K562 (cell line): ENCODE data around the gene ADRA2A. TPM values are rescaled to one million over a fixed set of nuclear protein-coding genes. Genes with fewer than 3 reads are reported as not detected.

ENCODE experiments used
- ATAC-seq: fragments of 200-7000 bp; cut with Tn5 transposase; 3 replicates; pipeline ENCODE4 v1.9.1; 2020; ENCODE audit warnings: moderate library complexity
- BruUV-seq: library from RNA; stranded (reverse); fragments of 400-500 nt; replicated peaks from 2 replicates; lab custom pipeline; 2021; lab: Mats Ljungman, UMichigan
- CTCF ChIA-PET: fragments of 300-600 bp; formaldehyde crosslinking; extraction: SDS; loops from one replicate; lab custom pipeline; 2021; ENCODE audit warnings: low intra/inter-chr PET ratio; lab: Yijun Ruan, JAX
- POLR2A ChIA-PET: fragments of 300-600, 350-650 bp; sonication (Branson Sonifier 250); formaldehyde crosslinking; extraction: SDS; loops from one replicate; lab custom pipeline; 2021; ENCODE audit warnings: antibody characterized with exemption, inconsistent platforms; lab: Yijun Ruan, JAX
- DNase-seq, 4 experiments: peaks; one replicate each; pipeline versions ENCODE4 v3.0.0 to v3.0.0-alpha.2; 2011 to 2018; ENCODE audit warnings: low spot score in 3 of 4, mixed read lengths in 3 of 4; ENCODE audit errors: extremely low read depth in 1 of 4
- FAIRE-seq: peaks from 2 replicates; lab custom pipeline; 2011; peaks lifted over from hg19 to GRCh38; lab: Jason Lieb, UNC
- H2AFZ ChIP-seq: 2 replicates; pipeline ENCODE4 v1.6.0; 2011; ENCODE audit warnings: low read depth, low read length, control low read depth, inconsistent platforms
- H3K27ac ChIP-seq: fragments of 200-600 bp; 3 replicates; pipeline ENCODE4 v1.8.0; 2011; ENCODE audit warnings: low read depth, mild to moderate bottlenecking, control low read depth, inconsistent platforms, low read length, moderate library complexity, mixed read lengths; ENCODE audit errors: extremely low read depth
- H3K27me3 ChIP-seq, 2 experiments: fragments of 300-600 bp in 1 of 2; 2 replicates in 1 of 2; 3 replicates in 1 of 2; pipeline versions ENCODE4 v1.6.0 to v1.8.0; 2011; ENCODE audit warnings: inconsistent platforms in 2 of 2, low read length in 2 of 2, mild to moderate bottlenecking in 1 of 2, mixed read lengths in 1 of 2, moderate library complexity in 1 of 2; ENCODE audit not compliant: control insufficient read depth in 2 of 2, insufficient read depth in 2 of 2
- H3K36me3 ChIP-seq: fragments of 300-600 bp; 3 replicates; pipeline ENCODE4 v1.8.0; 2011; ENCODE audit warnings: mild to moderate bottlenecking, low read length, inconsistent platforms; ENCODE audit not compliant: control insufficient read depth, insufficient read depth
- H3K4me1 ChIP-seq, 2 experiments: fragments of 200-600 bp in 1 of 2; replicated peaks in 1 of 2; 2 replicates in 1 of 2; 3 replicates in 1 of 2; pipeline versions ENCODE4 v1.5.1 to v1.8.0; 2011; ENCODE audit warnings: inconsistent platforms in 2 of 2, low read length in 2 of 2, mild to moderate bottlenecking in 1 of 2, mixed read lengths in 1 of 2, moderate library complexity in 1 of 2; ENCODE audit not compliant: control insufficient read depth in 2 of 2, insufficient read depth in 2 of 2
- H3K4me2 ChIP-seq: 2 replicates; pipeline ENCODE4 v1.6.1; 2011; ENCODE audit warnings: low read length, control low read depth, inconsistent platforms, mixed read lengths; ENCODE audit not compliant: insufficient read depth
- H3K4me3 ChIP-seq: fragments of 200-600 bp; sonication (generic), shearing (Covaris generic); 2 replicates; pipeline ENCODE4 v1.5.1; 2016; ENCODE audit warnings: control low read depth, inconsistent platforms
- H3K79me2 ChIP-seq: fragments of 200-600 bp; 3 replicates; pipeline ENCODE4 v1.8.0; 2011; ENCODE audit warnings: low read length, inconsistent platforms; ENCODE audit not compliant: control insufficient read depth, insufficient read depth
- H3K9ac ChIP-seq, 2 experiments: 2 replicates each; pipeline versions ENCODE4 v1.6.0 to v1.6.1; 2011; ENCODE audit warnings: low read depth in 2 of 2, low read length in 2 of 2, control low read depth in 1 of 2, inconsistent platforms in 1 of 2, mild to moderate bottlenecking in 1 of 2, mixed read lengths in 1 of 2; ENCODE audit not compliant: insufficient read depth in 1 of 2
- H3K9me1 ChIP-seq: one replicate; pipeline ENCODE4 v1.6.0; 2011; ENCODE audit warnings: inconsistent platforms, mild to moderate bottlenecking, low read length, moderate library complexity; ENCODE audit not compliant: control insufficient read depth, insufficient read depth
- H3K9me3 ChIP-seq: replicated peaks from 2 replicates; pipeline ENCODE4 v1.5.1; 2011; ENCODE audit warnings: low read depth, low read length, inconsistent platforms; ENCODE audit not compliant: control insufficient read depth, insufficient read depth
- H4K20me1 ChIP-seq: replicated peaks from 2 replicates; pipeline ENCODE4 v1.6.1; 2011; ENCODE audit warnings: low read length, inconsistent platforms, mixed read lengths; ENCODE audit not compliant: control insufficient read depth, insufficient read depth
- ARID3A ChIP-seq: IDR thresholded peaks from 2 replicates; pipeline ENCODE4 v1.6.1; 2012; ENCODE audit warnings: low read depth, low read length, improper control_type of control experiment, borderline replicate concordance
- CHD1 ChIP-seq: fragments of 200-600 bp; sonication (generic); IDR thresholded peaks from one replicate; pipeline ENCODE4 v1.6.1; 2012; ENCODE audit warnings: mild to moderate bottlenecking, moderate library complexity, low read length, inconsistent platforms
- DLX4 ChIP-seq: fragments of 250-450 bp; sonication (Bioruptor Pico); IDR thresholded peaks from 2 replicates; pipeline ENCODE4 v1.6.1; 2021; ENCODE audit warnings: mild to moderate bottlenecking
- GTF2A2 ChIP-seq: IDR thresholded peaks from 2 replicates; pipeline ENCODE4 v1.6.1; 2016; ENCODE audit warnings: mild to moderate bottlenecking, missing genetic modification characterization, missing compliant biosample characterization
- JUNB ChIP-seq: fragments of 450-650 bp; formaldehyde crosslinking; conservative IDR thresholded peaks from 2 replicates; pipeline ENCODE4 v1.4.0; 2020; ENCODE audit warnings: mild to moderate bottlenecking
- KDM5B ChIP-seq: fragments of 200-600 bp; sonication (generic); IDR thresholded peaks from 2 replicates; pipeline ENCODE4 v1.6.1; 2012; ENCODE audit warnings: low read depth, mild to moderate bottlenecking, moderate library complexity, low read length, control low read depth, inconsistent platforms; ENCODE audit not compliant: insufficient replicate concordance
- NR2C2 ChIP-seq, 2 experiments: fragments of 200-800 bp in 1 of 2; sonication (Bioruptor generic) in 1 of 2; sonication (generic) in 1 of 2; formaldehyde crosslinking in 1 of 2; IDR thresholded peaks; 2 replicates each; pipeline versions ENCODE4 v1.6.1 to v1.8.0; 2016 to 2022; ENCODE audit warnings: mild to moderate bottlenecking in 1 of 2, missing compliant biosample characterization in 1 of 2, missing genetic modification characterization in 1 of 2, missing genetic modification reagents in 1 of 2
- POLR3G ChIP-seq: IDR thresholded peaks from 2 replicates; pipeline ENCODE4 v1.6.1; 2011; ENCODE audit not compliant: insufficient read length, insufficient replicate concordance; ENCODE audit errors: extremely low read depth
- RFX1 ChIP-seq: fragments of 450-650 bp; IDR thresholded peaks from 2 replicates; pipeline ENCODE4 v1.6.1; 2016; ENCODE audit warnings: mild to moderate bottlenecking, moderate library complexity
- TFAM ChIP-seq: fragments of 250-450 bp; sonication (Bioruptor Pico); conservative IDR thresholded peaks from 2 replicates; pipeline ENCODE4 v1.5.0; 2021; ENCODE audit warnings: mild to moderate bottlenecking, moderate library complexity
- ZC3H8 ChIP-seq: fragments of 450-650 bp; IDR thresholded peaks from 2 replicates; pipeline ENCODE4 v1.6.1; 2017
- ZNF41 ChIP-seq: fragments of 250-450 bp; sonication (Bioruptor Pico); conservative IDR thresholded peaks from 2 replicates; pipeline ENCODE4 v1.4.0; 2020; ENCODE audit warnings: mild to moderate bottlenecking
- ZNF589 ChIP-seq: fragments of 200-800 bp; sonication (Bioruptor generic); IDR thresholded peaks from 2 replicates; pipeline ENCODE4 v1.6.1; 2016; ENCODE audit warnings: low read depth, missing genetic modification characterization, missing compliant biosample characterization
- ZNF639 ChIP-seq, 2 experiments: fragments of 200-800 bp in 1 of 2; sonication (Bioruptor generic) in 1 of 2; sonication (generic) in 1 of 2; formaldehyde crosslinking in 1 of 2; IDR thresholded peaks in 1 of 2; conservative IDR thresholded peaks in 1 of 2; 2 replicates each; pipeline versions ENCODE4 v1.5.0 to v1.6.1; 2016 to 2020; ENCODE audit warnings: missing compliant biosample characterization in 1 of 2, missing genetic modification characterization in 1 of 2, missing genetic modification reagents in 1 of 2
- ZSCAN32 ChIP-seq: fragments of 450-650 bp; formaldehyde crosslinking; IDR thresholded peaks from 2 replicates; pipeline ENCODE4 v1.4.0; 2020; ENCODE audit warnings: mild to moderate bottlenecking, moderate library complexity
- WGBS: fragments of 100-300 bp; shearing (Covaris generic); methylation state at CpG from one replicate; pipeline ENCODE4 v1.1.6; 2016; ENCODE audit warnings: low coverage, mixed read lengths; ENCODE audit not compliant: insufficient coverage; ENCODE audit errors: missing lambda C conversion rate; 5-methylcytosine and 5-hydroxymethylcytosine counted together
- in situ Hi-C: fragments of 300-500 bp; cut with MboI; formaldehyde crosslinking; loops from 4 replicates; pipeline ENCODE4 v1.15.0; 2018; ENCODE audit warnings: inconsistent platforms, mixed read lengths
- intact Hi-C: fragments of 100-400 bp; cut with micrococcal nuclease; formaldehyde crosslinking; loops from 2 replicates; pipeline ENCODE4 v1.14.2; 2022
- polyA plus RNA-seq, 8 experiments: library from polyadenylated mRNA; depleted of rRNA in 4 of 8; stranded (reverse) in 5 of 8; unstranded in 3 of 8; fragments of >200 nt; fragmentation: Nextera tagmentation in 2 of 8; fragmentation: Illumina TruSeq in 1 of 8; extraction: Ambion mirVana in 2 of 8; extraction: Trizol in 1 of 8; gene quantifications; 2 replicates each; pipeline versions ENCODE4 v1.2.1 to v1.2.3, GENCODE V29; 2011 to 2014; ENCODE audit warnings: inconsistent platforms in 1 of 8, missing spikeins in 1 of 8
- total RNA-seq, 7 experiments: library from RNA; depleted of rRNA in 6 of 7; stranded (reverse); fragments of >200 nt in 6 of 7; fragmentation: Illumina TruSeq in 2 of 7; extraction: Trizol in 2 of 7; gene quantifications; 2 replicates each; pipeline versions ENCODE4 v1.2.1 to v1.2.3, GENCODE V29; 2011 to 2021; ENCODE audit warnings: low replicate concordance in 1 of 7

Gene ADRA2A
- total and polyA plus RNA-seq, 9 of the 15 experiments (the other 6 are each of a cell fraction or from before 2014, with no cell fraction given), result not detected

- H3K9ac ChIP-seq, result no peak overlapping the region
- H3K27me3 ChIP-seq, result no peaks in the 10 kb centered on the region
- CTCF ChIA-PET, result no interaction called here
- no peaks in the 10 kb centered on the region for H4K20me1 ChIP-seq
- H2AFZ ChIP-seq, result no peak overlapping the region
- H3K9me3 ChIP-seq, result no peaks in the 10 kb centered on the region
- POLR2A ChIA-PET, result no interaction called here
- no TSS peak for BruUV-seq
- intact Hi-C loops, result no loop called here
- WGBS, result 0% methylated on average over 2 of the region's 2 CpGs
- no peak for FAIRE-seq
- DNase-seq, result no peak
- no peak for TF ChIP-seq JUNB
- no peak for TF ChIP-seq TFAM (CRISPR knock-in tag)
- no peak for TF ChIP-seq NR2C2 (CRISPR knock-in tag; IDR thresholded peaks at IDR 0.05)
- no peak for TF ChIP-seq NR2C2 (tag; IDR thresholded peaks at IDR 0.05)
- no peak for TF ChIP-seq ARID3A
- no peak for TF ChIP-seq ZNF639 (CRISPR knock-in tag; conservative IDR thresholded peaks at IDR 0.05 in 1 of 2, IDR thresholded peaks at IDR 0.05 in 1 of 2)
- no peak for TF ChIP-seq RFX1
- no peak for TF ChIP-seq ZC3H8
- TF ChIP-seq ZNF41 (CRISPR knock-in tag), result no peak
- no peak for TF ChIP-seq POLR3G
- no peak for TF ChIP-seq ZNF589 (CRISPR knock-in tag)
- TF ChIP-seq KDM5B, result no peak
- TF ChIP-seq ZSCAN32 (CRISPR knock-in tag), result no peak
- no peak for TF ChIP-seq GTF2A2 (tag)
- TF ChIP-seq CHD1, result no peak
- no peak for TF ChIP-seq DLX4 (CRISPR knock-in tag)
- no peak overlapping the region for H3K27ac ChIP-seq
- H3K36me3 ChIP-seq, result no peaks in the 10 kb centered on the region
- in situ Hi-C loops, result no loop called here
- no peaks in the 10 kb centered on the region for H3K9me1 ChIP-seq
- H3K79me2 ChIP-seq, result no peaks in the 10 kb centered on the region
- ATAC-seq, result no peak
- no peaks in the 10 kb centered on the region for H3K4me1 ChIP-seq
- no peak overlapping the region for H3K4me3 ChIP-seq
- no peak overlapping the region for H3K4me2 ChIP-seq
These were observed 13.4 kb upstream of the ADRA2A start for GRCh38 chr10:111063471-111063870.
